Stimulated activated effector memory CD8-positive, alpha-beta T cell treated with anti-CD3 and anti-CD28 coated beads, Interleukin-12 subunit alpha, Interleukin-12 subunit beta, amount 100 ng/mL, for 72 hours (primary cell): Measurements from ENCODE around the gene SEPTIN8.
A peak's percentile ranks its signal among the peaks of the same experiment; 100 is the strongest.
"Not testable (repeated sequence)": the region's sequence is repeated elsewhere in the genome, so short reads cannot be mapped to it uniquely, and the experiment has no call there.

Experiments
- ATAC-seq: fragments of 150-1000 bp; cut with Tn5 transposase; 2 replicates; pipeline ENCODE4 v1.10.0; 2021
- DNase-seq, 2 donors: peaks; one replicate each; pipeline ENCODE4 v3.0.0; 2021 to 2022; ENCODE audit warnings: low spot score in 2 of 2
- H3K27ac Mint-ChIP-seq: one replicate; pipeline ENCODE4 v1.8.0; 2022; ENCODE audit warnings: mild to moderate bottlenecking, mixed read lengths
- H3K36me3 Mint-ChIP-seq: one replicate; pipeline ENCODE4 v1.8.0; 2022; ENCODE audit warnings: mild to moderate bottlenecking, mixed read lengths
- H3K4me1 Mint-ChIP-seq: one replicate; pipeline ENCODE4 v1.8.0; 2022; ENCODE audit warnings: mixed read lengths
- H3K4me3 Mint-ChIP-seq: one replicate; pipeline ENCODE4 v1.8.0; 2022; ENCODE audit warnings: mild to moderate bottlenecking, mixed read lengths
- H3K9me3 Mint-ChIP-seq: one replicate; pipeline ENCODE4 v1.8.0; 2022; ENCODE audit warnings: mixed read lengths

Gene SEPTIN8

GRCh38 chr5:132815454-132815853, 38.4 kb upstream of the SEPTIN8 start:
- peak overlapping the region; percentile 36 for H3K4me3 Mint-ChIP-seq
- no peak for ATAC-seq

GRCh38 chr5:132814503-132815294, 37.7 kb upstream of the SEPTIN8 start:
- DNase-seq = no peak
- ATAC-seq = no peak
- H3K27ac Mint-ChIP-seq = no peak overlapping the region
- peak overlapping the region; percentile 36 for H3K4me3 Mint-ChIP-seq
- H3K4me1 Mint-ChIP-seq = peaks cover 11% of the 10 kb centered on the region
- H3K9me3 Mint-ChIP-seq = no peaks in the 10 kb centered on the region
- no peaks in the 10 kb centered on the region for H3K36me3 Mint-ChIP-seq

More at GRCh38 chr5:132815454-132815853, 38.4 kb upstream of the SEPTIN8 start:
- DNase-seq = no peak
- no peak overlapping the region for H3K27ac Mint-ChIP-seq
- no peaks in the 10 kb centered on the region for H3K36me3 Mint-ChIP-seq
- no peaks in the 10 kb centered on the region for H3K9me3 Mint-ChIP-seq
- H3K4me1 Mint-ChIP-seq = peaks cover 17% of the 10 kb centered on the region

DNA sequence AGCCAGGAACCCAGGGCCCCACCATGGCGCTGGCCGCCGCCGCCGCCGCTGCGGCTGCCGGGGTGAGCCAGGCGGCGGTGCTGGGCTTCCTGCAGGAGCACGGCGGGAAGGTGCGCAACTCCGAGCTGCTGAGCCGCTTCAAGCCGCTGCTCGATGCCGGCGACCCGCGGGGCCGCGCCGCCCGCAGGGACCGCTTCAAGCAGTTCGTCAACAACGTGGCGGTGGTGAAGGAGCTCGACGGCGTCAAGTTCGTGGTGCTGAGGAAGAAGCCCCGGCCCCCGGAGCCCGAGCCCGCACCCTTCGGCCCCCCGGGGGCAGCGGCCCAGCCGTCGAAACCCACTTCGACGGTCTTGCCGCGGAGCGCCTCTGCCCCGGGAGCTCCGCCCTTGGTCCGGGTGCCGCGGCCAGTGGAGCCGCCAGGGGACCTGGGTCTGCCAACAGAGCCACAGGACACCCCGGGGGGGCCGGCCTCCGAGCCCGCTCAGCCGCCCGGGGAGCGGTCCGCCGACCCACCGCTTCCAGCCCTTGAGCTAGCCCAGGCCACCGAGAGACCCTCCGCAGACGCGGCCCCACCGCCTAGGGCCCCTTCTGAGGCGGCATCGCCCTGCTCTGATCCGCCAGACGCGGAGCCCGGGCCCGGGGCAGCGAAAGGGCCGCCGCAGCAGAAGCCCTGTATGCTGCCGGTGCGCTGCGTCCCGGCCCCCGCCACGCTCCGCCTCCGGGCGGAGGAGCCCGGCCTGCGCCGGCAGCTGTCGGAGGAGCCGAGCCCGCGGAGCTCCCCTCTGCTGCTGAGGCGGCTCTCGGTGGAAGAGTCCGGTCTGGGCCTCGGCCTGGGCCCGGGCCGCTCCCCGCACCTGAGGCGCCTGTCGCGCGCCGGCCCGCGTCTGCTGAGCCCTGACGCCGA, 36.8 kb upstream of the SEPTIN8 start:
- H3K36me3 Mint-ChIP-seq = no peaks in the 10 kb centered on the region
- DNase-seq (peak in 1 of 2 donors; percentile 66), ATAC-seq (peak; percentile 69)
- H3K27ac Mint-ChIP-seq = no peak overlapping the region
- H3K9me3 Mint-ChIP-seq = no peaks in the 10 kb centered on the region
- peak overlapping the region; percentile 61 for H3K4me3 Mint-ChIP-seq
- H3K4me1 Mint-ChIP-seq = peaks cover 7% of the 10 kb centered on the region

DNA sequence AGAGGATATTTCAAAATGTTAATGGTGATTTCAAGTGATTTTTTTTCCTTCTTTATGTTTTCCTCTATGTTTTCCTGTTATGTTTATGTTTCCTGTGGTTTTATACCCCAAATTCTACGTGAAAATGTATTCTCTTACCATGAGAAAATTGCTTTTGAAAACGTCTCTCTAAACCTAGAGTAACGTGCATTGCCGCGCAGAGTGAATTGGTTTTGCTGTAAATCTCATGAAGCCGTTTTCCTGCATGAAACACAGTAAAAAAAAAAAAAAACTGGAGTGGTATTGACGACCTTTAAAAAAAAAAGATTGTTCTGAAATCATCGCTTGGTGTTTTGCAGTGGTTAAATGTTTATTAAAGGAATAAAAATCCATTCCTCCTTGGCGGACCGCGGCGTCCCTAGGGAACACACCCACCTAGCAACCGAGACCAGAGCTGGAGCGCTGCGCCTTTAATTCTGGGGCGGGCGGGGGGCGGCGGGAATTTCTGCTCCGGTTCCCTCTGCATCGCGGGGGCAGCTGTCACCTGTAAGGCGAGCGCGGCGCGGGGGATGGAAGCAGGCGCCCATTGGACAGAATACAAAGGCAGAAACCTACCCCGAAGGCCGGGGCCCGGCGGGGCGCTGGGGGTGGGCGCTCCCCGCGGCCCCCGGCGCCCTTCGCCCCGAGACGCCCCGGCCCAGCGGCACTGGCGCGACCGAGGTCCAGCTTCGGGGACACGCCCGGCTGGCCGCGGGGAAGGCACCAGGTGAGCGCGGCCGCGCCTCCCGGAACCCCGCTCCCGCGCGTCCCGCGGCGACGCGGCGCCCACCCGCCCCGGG, 36.0 kb upstream of the SEPTIN8 start, which contains the start of gene SOWAHA:
TSS of gene SOWAHA (plus strand) at position 522 of the 818 bp plus-strand sequence. CDS start 320 bp downstream, outside the sequence.
- no peak within 1 kb of the TSS for H3K27ac Mint-ChIP-seq
- H3K4me1 Mint-ChIP-seq = peaks cover 7% of the 10 kb centered on the region
- H3K36me3 Mint-ChIP-seq = no peaks in the 10 kb centered on the region
- H3K9me3 Mint-ChIP-seq = no peaks in the 10 kb centered on the region
- DNase-seq = no peak
- peak within 1 kb of the TSS; percentile 61 for H3K4me3 Mint-ChIP-seq
- ATAC-seq = peak; percentile 36

DNA sequence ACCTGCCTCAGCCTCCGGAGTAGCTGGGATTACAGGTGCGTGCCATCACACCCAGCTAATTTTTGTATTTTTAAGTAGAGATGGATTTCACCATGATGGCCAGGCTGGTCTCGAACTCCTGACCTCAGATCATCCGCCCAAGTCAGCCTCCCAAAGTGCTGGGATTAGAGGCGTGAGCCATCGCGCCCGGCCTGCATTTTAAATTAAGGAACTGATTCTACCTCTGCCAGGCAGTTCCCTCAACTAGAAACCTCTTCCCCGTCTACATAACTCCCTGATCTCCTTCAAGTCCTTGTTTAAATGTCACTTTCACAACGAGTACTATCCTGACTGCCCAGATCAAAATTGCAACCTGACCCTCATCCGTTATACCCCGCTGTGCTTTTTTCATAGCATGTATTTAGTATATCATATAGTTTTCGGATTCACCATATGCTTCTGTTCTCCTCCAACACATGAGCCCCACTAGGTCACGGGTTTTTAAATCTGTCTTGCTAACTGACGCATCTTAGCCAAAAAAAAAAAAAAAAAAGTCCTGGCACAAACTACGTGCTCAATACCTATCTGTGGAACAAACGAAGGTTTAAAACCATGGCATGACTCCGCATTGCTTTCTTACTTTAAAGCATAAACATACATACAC, 35.2 kb upstream of the SEPTIN8 start:
- Mint-ChIP-seq H3K9me3 (no peaks in the 10 kb centered on the region), H3K27ac (no peak overlapping the region), H3K36me3 (no peaks in the 10 kb centered on the region), H3K4me1 (peaks cover 7% of the 10 kb centered on the region), H3K4me3 (peak overlapping the region; percentile 61)
- no peak for DNase-seq
- no peak for ATAC-seq

- ATAC-seq (no peak), DNase-seq (no peak)
- H3K27ac Mint-ChIP-seq = no peak overlapping the region
- H3K4me3 Mint-ChIP-seq = no peak overlapping the region
- no peaks in the 10 kb centered on the region for H3K9me3 Mint-ChIP-seq
- H3K4me1 Mint-ChIP-seq = peaks cover 7% of the 10 kb centered on the region
- no peaks in the 10 kb centered on the region for H3K36me3 Mint-ChIP-seq
Observed at GRCh38 chr5:132810605-132811004, 33.6 kb upstream of the SEPTIN8 start.

DNA sequence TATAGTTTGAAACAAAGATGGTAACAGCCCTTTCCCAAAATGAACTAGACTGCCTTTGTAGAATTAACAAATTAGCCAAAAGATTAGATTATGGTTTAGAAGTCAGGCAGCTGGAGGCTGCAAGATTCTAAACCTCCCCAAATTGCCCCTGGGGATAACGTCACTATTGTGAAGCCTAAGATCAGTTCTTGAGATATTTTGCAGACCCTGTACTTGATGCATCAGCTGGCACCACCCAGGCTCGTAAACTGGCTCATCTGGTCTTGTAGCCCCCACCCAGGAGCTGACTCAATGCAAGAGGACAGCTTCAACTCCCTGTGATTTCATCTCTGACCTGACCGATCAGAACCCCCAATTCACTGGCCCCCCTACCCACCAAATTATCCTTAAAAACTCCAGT, 31.8 kb upstream of the SEPTIN8 start:
- Mint-ChIP-seq H3K4me1 (peaks cover 7% of the 10 kb centered on the region), H3K4me3 (no peak overlapping the region), H3K9me3 (no peaks in the 10 kb centered on the region), H3K27ac (no peak overlapping the region), H3K36me3 (no peaks in the 10 kb centered on the region)
- no peak for ATAC-seq
- DNase-seq = no peak

- DNase-seq = no peak
- Mint-ChIP-seq H3K9me3 (no peaks in the 10 kb centered on the region), H3K4me3 (no peak overlapping the region), H3K36me3 (no peaks in the 10 kb centered on the region), H3K4me1 (peaks cover 7% of the 10 kb centered on the region), H3K27ac (no peak overlapping the region)
- ATAC-seq = no peak
Observed at GRCh38 chr5:132808448-132808847, 31.4 kb upstream of the SEPTIN8 start.

DNA sequence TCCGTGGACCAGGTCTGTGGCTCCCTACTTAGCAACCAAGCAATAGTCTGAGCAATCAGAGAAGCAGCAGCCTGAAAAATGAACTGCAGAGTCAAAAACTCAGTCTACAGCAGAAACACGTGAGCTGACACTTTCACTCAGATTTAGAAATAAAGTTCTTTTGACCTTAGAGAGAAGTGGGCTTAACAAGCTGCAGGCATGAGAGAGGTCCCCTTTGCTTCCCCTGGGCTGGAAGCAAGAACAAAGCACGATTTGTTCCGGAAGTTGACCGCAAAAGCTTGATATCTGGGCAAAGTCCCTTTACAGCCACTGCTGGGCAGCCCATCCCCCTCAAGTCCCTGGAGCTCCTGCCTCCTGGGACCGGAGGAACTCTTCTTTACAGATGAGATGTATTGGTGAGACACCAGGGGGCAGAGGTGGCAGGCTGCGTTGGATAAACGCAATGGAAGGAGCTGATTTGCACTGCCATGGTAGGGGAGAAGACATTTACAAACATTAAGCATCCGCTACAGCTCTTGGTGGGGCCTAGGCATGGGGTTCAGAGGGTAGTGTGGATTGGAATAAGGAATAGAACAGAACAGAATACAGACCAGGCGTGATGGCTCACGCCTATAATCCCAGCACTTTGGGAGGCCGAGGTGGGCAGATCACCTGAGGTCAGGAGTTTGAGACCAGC, 30.3 kb upstream of the SEPTIN8 start:
- Mint-ChIP-seq H3K36me3 (no peaks in the 10 kb centered on the region), H3K4me3 (no peak overlapping the region), H3K27ac (no peak overlapping the region), H3K9me3 (no peaks in the 10 kb centered on the region), H3K4me1 (no peaks in the 10 kb centered on the region)
- DNase-seq = no peak
- no peak for ATAC-seq

DNA sequence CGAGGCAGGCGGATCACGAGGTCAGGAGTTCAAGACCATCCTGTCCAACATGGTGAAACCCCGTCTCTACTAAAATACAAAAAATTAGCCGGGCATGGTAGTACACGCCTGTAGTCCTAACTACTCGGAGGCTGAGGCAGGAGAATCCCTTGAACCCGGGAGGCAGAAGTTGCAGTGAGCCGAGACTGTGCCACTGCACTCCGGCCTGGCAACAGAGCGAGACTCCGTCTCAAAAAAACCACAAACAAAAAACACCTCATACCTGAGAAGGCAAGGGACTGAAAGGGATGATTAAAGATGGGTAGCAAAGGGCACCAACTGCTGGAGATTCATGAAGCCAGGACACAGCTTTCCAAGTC, 29.7 kb upstream of the SEPTIN8 start:
- ATAC-seq, H3K9me3 Mint-ChIP-seq: not testable (repeated sequence)

DNA sequence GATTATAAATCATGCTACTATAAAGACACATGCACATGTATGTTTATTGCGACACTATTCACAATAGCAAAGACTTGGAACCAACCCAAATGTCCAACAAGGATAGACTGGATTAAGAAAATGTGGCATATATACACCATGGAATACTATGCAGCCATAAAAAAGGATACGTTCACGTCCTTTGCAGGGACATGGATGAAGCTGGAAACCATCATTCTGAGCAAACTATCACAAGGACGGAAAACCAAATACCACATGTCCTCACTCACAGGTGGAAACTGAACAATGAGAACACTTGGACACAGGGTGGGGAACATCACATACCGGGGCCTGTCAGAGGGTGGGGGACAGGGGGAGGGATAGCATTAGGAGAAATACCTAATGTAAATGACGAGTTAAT, 28.8 kb upstream of the SEPTIN8 start:
- not testable (repeated sequence) for H3K9me3 Mint-ChIP-seq, ATAC-seq, DNase-seq, H3K4me1 Mint-ChIP-seq, H3K36me3 Mint-ChIP-seq, H3K27ac Mint-ChIP-seq, H3K4me3 Mint-ChIP-seq

More for the DNA sequence above, 29.7 kb upstream of the SEPTIN8 start:
- H3K27ac Mint-ChIP-seq, H3K36me3 Mint-ChIP-seq, H3K4me1 Mint-ChIP-seq, DNase-seq, H3K4me3 Mint-ChIP-seq: not testable (repeated sequence)

GRCh38 chr5:132804219-132804618, 27.2 kb upstream of the SEPTIN8 start:
- not testable (repeated sequence) for H3K36me3 Mint-ChIP-seq, H3K27ac Mint-ChIP-seq, H3K4me1 Mint-ChIP-seq, DNase-seq, H3K9me3 Mint-ChIP-seq, ATAC-seq, H3K4me3 Mint-ChIP-seq

GRCh38 chr5:132802685-132803066, 25.6 kb upstream of the SEPTIN8 start:
- DNase-seq, ATAC-seq, H3K4me1 Mint-ChIP-seq, H3K36me3 Mint-ChIP-seq, H3K4me3 Mint-ChIP-seq, H3K9me3 Mint-ChIP-seq, H3K27ac Mint-ChIP-seq: not testable (repeated sequence)

DNA sequence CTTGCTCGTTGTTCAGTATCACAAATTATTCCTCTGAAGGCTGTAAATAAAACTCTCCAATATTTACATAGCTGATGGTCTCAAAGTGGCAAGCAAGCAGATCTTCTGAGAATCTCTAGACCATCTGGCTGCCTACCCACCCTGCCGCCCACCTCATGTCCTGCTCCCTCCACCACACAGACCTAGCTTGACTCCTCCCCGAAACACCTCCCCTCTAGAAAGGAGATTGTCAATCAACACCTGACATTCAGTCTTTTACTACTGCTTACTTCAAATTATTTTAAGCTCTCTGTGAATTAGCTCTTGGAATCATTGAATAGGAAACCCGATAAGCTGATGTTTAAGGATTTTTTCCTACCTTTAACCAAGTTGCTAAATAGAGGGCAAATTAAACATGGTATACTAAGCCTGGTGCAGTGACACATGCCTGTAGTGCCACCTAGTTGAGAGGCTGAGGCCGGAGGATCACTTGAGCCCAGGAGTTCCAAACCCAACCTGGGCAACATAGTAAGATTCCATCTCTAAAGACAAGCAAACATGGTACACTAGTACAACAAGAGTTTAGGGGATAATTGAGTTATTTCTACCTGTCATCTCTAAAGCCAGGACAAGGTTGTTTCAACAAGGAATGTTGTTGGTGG, 25.1 kb upstream of the SEPTIN8 start:
- ATAC-seq = no peak
- Mint-ChIP-seq H3K4me1 (no peaks in the 10 kb centered on the region), H3K36me3 (no peaks in the 10 kb centered on the region), H3K9me3 (no peaks in the 10 kb centered on the region), H3K27ac (no peak overlapping the region), H3K4me3 (no peak overlapping the region)
- DNase-seq = no peak
